ENCODE measurements around the gene ZNF667. TPM values are rescaled to one million over a fixed set of nuclear protein-coding genes. Genes with fewer than 3 reads are reported as not detected.

ZNF667 gene
- total RNA-seq, 4 donors from 2014 or later = 2.5 to 6.3 (median 5.0) TPM

DNA sequence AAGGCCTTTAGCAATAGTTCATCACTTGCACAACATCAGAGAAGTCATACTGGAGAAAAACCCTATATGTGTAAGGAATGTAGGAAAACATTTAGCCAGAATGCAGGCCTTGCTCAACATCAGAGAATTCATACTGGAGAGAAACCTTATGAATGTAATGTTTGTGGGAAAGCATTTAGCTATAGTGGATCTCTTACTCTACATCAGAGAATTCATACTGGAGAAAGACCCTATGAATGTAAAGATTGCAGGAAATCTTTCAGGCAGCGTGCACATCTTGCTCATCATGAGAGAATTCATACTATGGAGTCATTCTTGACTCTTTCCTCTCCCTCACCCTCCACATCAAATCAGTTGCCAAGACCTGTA is 53.2 kb downstream of the ZNF667 start:
- Histone ChIP-seq H3K36me3 (peaks cover 38% of the 10 kb centered on the region), H3K27me3 (no peaks in the 10 kb centered on the region), H3K9me3 (peaks cover 96% of the 10 kb centered on the region), H3K27ac (no peak overlapping the region), H3K4me3 (no peak overlapping the region), H3K4me1 (no peaks in the 10 kb centered on the region)
- TF ChIP-seq POLR2AphosphoS5 (IDR thresholded peaks at IDR 0.05) (no peak), EP300 (IDR thresholded peaks at IDR 0.05) (no peak), POLR2A (IDR thresholded peaks at IDR 0.05) (no peak)
- TF ChIP-seq, protein P1, sequence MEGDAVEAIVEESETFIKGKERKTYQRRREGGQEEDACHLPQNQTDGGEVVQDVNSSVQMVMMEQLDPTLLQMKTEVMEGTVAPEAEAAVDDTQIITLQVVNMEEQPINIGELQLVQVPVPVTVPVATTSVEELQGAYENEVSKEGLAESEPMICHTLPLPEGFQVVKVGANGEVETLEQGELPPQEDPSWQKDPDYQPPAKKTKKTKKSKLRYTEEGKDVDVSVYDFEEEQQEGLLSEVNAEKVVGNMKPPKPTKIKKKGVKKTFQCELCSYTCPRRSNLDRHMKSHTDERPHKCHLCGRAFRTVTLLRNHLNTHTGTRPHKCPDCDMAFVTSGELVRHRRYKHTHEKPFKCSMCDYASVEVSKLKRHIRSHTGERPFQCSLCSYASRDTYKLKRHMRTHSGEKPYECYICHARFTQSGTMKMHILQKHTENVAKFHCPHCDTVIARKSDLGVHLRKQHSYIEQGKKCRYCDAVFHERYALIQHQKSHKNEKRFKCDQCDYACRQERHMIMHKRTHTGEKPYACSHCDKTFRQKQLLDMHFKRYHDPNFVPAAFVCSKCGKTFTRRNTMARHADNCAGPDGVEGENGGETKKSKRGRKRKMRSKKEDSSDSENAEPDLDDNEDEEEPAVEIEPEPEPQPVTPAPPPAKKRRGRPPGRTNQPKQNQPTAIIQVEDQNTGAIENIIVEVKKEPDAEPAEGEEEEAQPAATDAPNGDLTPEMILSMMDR (IDR thresholded peaks at IDR 0.05) = no peak
- no peak for DNase-seq (ENCODE audit: low spot score in 2 of 2)
- WGBS = 95% methylated on average over 1 of the region's 1 CpG

DNA sequence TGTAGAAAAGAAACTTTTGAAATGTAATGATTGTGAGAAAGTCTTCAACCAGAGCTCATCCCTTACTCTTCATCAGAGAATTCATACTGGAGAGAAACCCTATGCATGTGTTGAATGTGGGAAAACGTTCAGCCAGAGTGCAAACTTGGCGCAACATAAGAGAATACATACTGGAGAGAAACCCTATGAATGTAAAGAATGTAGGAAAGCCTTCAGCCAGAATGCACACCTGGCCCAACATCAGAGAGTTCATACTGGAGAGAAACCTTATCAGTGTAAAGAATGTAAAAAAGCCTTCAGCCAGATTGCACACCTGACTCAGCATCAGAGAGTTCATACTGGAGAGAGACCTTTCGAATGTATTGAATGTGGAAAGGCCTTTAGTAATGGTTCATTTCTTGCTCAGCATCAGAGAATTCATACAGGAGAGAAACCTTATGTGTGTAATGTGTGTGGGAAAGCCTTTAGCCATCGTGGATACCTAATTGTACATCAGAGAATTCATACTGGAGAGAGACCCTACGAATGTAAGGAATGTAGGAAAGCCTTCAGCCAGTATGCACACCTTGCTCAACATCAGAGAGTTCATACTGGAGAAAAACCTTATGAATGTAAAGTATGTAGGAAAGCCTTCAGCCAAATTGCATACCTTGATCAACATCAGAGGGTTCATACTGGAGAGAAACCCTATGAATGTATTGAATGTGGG is 53.7 kb downstream of the ZNF667 start:
- Histone ChIP-seq H3K27me3 (no peaks in the 10 kb centered on the region), H3K4me3 (no peak overlapping the region), H3K9me3 (peaks cover 91% of the 10 kb centered on the region), H3K4me1 (no peaks in the 10 kb centered on the region), H3K27ac (no peak overlapping the region), H3K36me3 (peaks cover 42% of the 10 kb centered on the region)
- no peak for DNase-seq (ENCODE audit: low spot score in 2 of 2)
- TF ChIP-seq, protein P1 (IDR thresholded peaks at IDR 0.05) = no peak
- TF ChIP-seq EP300 (IDR thresholded peaks at IDR 0.05) (no peak), POLR2A (IDR thresholded peaks at IDR 0.05) (no peak), POLR2AphosphoS5 (IDR thresholded peaks at IDR 0.05) (no peak)
- 90% methylated on average over 5 of the region's 5 CpGs for WGBS

DNA sequence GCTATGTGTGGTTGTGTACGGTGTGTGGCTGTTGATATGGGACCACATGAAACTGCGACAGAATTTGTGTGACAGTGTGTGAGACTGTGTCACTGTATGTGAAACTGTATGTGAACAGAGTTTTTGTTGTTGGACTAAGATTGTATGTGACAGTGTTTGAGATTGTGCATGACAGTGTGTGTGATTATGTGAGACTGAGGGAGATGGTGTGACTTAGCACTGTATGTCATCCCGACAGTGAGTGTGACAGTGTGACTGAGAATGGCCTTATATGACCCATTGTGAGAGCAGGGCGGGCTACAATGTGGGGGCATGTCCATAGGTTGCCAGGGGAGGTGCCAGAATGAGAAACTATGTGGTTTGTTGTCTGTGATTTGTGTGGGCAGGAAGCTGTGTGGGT is 72.1 kb downstream of the ZNF667 start:
- peaks cover 35% of the 10 kb centered on the region for H3K36me3 ChIP-seq

DNA sequence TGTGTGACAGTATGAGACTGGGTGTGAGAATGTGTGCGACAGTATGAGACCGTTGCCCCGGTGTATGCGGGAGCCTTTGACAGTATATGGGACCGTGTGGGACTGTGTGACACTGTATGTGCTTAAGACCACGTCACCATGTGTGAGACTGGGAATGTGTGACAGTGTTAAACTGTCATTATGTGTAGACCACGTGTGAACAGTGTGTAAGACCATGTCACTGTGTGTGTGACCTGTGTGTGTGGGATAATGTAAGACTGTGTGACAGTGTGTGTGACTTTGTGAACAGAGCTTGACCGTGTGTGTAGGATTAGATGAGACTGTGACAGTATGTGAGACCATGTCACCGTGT is 72.5 kb downstream of the ZNF667 start:
- peak overlapping the region; percentile 72 for H3K4me3 ChIP-seq
- no peak for DNase-seq (ENCODE audit: low spot score in 2 of 2)
- peaks cover 31% of the 10 kb centered on the region for H3K36me3 ChIP-seq
- peaks cover 13% of the 10 kb centered on the region for H3K9me3 ChIP-seq
- H3K4me1 ChIP-seq = peaks cover 14% of the 10 kb centered on the region
- H3K27ac ChIP-seq = no peak overlapping the region
- WGBS = 42% methylated on average over 9 of the region's 9 CpGs
- TF ChIP-seq POLR2A (IDR thresholded peaks at IDR 0.05) (no peak), EP300 (IDR thresholded peaks at IDR 0.05) (no peak), POLR2AphosphoS5 (IDR thresholded peaks at IDR 0.05) (no peak)
- TF ChIP-seq, protein P1 (IDR thresholded peaks at IDR 0.05) = no peak
- H3K27me3 ChIP-seq = no peaks in the 10 kb centered on the region

More for the DNA sequence above, 72.1 kb downstream of the ZNF667 start:
- peaks cover 11% of the 10 kb centered on the region for H3K9me3 ChIP-seq
- no peak overlapping the region for H3K27ac ChIP-seq
- 96% methylated on average over 4 of the region's 4 CpGs for WGBS
- H3K27me3 ChIP-seq = no peaks in the 10 kb centered on the region
- no peak for DNase-seq (ENCODE audit: low spot score in 2 of 2)
- no peak for TF ChIP-seq POLR2A (IDR thresholded peaks at IDR 0.05)
- no peak for TF ChIP-seq POLR2AphosphoS5 (IDR thresholded peaks at IDR 0.05)
- TF ChIP-seq, protein P1 (IDR thresholded peaks at IDR 0.05) = no peak
- H3K4me3 ChIP-seq = peak overlapping the region; percentile 72
- H3K4me1 ChIP-seq = peaks cover 14% of the 10 kb centered on the region

DNA sequence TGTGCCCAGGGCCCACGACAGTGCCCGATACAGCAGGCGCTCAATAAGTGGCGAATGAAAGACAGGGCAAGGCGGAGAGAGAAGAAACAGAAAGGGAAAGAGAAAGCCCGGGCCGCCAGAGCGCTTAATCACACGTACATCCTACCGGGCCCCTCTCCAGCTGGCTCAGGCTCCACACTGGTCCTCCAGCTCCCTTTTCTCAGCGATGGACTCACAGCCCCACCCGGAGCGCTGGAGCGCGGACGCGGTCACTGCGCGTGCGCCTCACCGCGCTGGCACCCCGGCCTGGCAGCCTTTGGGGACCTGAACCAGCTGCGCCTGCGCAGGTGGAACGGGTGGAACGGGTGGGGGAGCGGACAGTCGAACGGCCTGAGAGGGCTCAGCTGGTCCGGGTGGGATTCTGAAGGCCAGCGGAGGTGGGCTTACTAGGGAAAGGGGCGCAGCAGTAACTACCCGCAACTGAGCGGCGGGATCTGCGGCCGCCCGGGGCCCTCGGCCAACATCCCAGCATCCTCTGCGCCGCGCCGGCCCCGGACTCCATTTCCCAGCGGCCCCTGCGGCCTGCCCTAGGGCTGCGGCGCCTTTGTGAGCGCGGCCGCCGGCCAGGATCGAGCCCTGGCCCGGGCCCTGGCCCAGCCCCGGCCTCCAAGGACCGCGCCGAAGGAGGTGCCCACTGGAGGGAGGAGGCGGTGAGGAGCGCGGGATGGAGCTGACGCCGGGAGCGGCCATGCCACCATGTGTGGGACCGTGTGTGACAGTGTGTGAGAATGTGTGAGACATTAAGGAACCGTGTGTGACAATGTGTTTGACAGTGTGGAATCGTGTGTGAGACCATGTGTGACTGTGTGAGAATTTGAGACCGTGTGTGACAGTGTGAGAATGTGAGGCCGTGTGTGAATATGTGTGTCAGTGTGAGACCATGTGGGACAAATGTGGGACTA is 73.1 kb downstream of the ZNF667 start, which contains the start of gene ZNF583:
Gene ZNF583, plus strand, starts transcription at position 569 of the 941 bp plus-strand sequence. CDS start 2,783 bp downstream, outside the sequence.
- peaks cover 16% of the 10 kb centered on the region for H3K9me3 ChIP-seq
- peak within 1 kb of the TSS; percentile 72 for H3K4me3 ChIP-seq
- peaks cover 14% of the 10 kb centered on the region for H3K4me1 ChIP-seq
- peaks cover 29% of the 10 kb centered on the region for H3K36me3 ChIP-seq
- H3K27me3 ChIP-seq = no peaks in the 10 kb centered on the region
- peak in 1 of 3 donors; percentile 1 for TF ChIP-seq POLR2AphosphoS5 (IDR thresholded peaks at IDR 0.05)
- TF ChIP-seq EP300 (IDR thresholded peaks at IDR 0.05) = no peak
- no peak for TF ChIP-seq POLR2A (IDR thresholded peaks at IDR 0.05)
- H3K27ac ChIP-seq = peak within 1 kb of the TSS; percentile 86
- peak; percentile 96 for DNase-seq (ENCODE audit: low spot score in 2 of 2)
- WGBS = under 1% methylated on average over 56 of the region's 70 CpGs

Measured in suprapubic skin (tissue), 4 donors.